ENCODE results near the gene ZNF568. TPM values are rescaled to one million over a fixed set of nuclear protein-coding genes. Genes with fewer than 3 reads are reported as not detected.

The ZNF568 gene
- total and polyA plus RNA-seq, 2 of the 4 experiments (the other 2 are of a cell fraction): 3.0 to 7.3 TPM

DNA sequence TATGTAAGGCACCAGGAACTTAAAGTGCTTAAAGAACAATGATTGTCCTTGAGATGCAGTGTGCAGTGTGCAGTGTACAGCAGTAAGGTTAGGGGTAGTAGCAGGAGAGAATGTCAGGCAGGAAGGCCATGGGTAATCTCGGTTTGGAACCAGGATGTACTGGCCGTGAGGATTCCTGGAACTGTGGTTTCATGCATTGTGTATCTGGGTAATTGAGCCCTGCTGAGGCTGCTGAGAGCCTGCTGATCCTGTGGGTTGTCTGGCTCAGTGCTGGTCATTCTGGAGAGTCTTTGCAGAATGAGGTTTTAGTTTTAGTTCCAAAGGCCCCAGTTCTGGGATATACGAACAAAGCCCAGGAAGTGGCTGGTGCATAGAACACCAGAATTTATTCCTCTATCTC is 71.0 kb downstream of the ZNF568 start:
- dilution Hi-C loops (cut with HindIII; ENCODE audit: low sequenced_read_pairs, unreplicated experiment): no loop called here
- intact Hi-C loops (cut with micrococcal nuclease): no loop called here
- 0% methylated on average over 1 of the region's 3 CpGs; no CpG with 5 or more reads in 1 of the 2 experiments for WGBS, 2 experiments (ENCODE audit: extremely low coverage in 2 of 2, insufficient read length in 1 of 2)
- no peak overlapping the region for H3K18ac ChIP-seq (ENCODE audit: low read depth, low read length)
- ChIA-PET CTCF (no interaction called here), POLR2A (ENCODE audit: unreplicated experiment) (no interaction called here)
- no peak overlapping the region for H4K5ac ChIP-seq (ENCODE audit: low read depth, low read length)
- H2AK9ac ChIP-seq (replicated peaks; ENCODE audit: low read depth, low read length, poor library complexity): no peak overlapping the region
- no peak overlapping the region for H3K4me2 ChIP-seq (ENCODE audit: low read depth, low read length)
- no peak for ATAC-seq (ENCODE audit: low read depth)
- no peak overlapping the region for H3K4ac ChIP-seq (ENCODE audit: low read depth, low read length)
- no peak overlapping the region for H3K27ac ChIP-seq (ENCODE audit: insufficient read depth, low read length)
- no peak overlapping the region for H2BK120ac ChIP-seq (ENCODE audit: low read depth, low read length)
- TF ChIP-seq, protein P1, sequence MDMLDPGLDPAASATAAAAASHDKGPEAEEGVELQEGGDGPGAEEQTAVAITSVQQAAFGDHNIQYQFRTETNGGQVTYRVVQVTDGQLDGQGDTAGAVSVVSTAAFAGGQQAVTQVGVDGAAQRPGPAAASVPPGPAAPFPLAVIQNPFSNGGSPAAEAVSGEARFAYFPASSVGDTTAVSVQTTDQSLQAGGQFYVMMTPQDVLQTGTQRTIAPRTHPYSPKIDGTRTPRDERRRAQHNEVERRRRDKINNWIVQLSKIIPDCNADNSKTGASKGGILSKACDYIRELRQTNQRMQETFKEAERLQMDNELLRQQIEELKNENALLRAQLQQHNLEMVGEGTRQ (IDR thresholded peaks at IDR 0.05; ENCODE audit: low read depth, low read length): no peak
- TF ChIP-seq RAD21 (IDR thresholded peaks at IDR 0.05; ENCODE audit: low read length) (no peak), MXI1 (IDR thresholded peaks at IDR 0.05; ENCODE audit: borderline replicate concordance, low read depth, low read length) (no peak), RFX5 (IDR thresholded peaks at IDR 0.05; ENCODE audit: low read depth, low read length) (no peak)
- no peaks in the 10 kb centered on the region for H3K27me3 ChIP-seq (ENCODE audit: control insufficient read depth, insufficient read depth, low read length)
- in situ Hi-C loops (cut with MboI; ENCODE audit: low sequenced_read_pairs): no loop called here
- H3K56ac ChIP-seq (ENCODE audit: extremely low read depth, insufficient read depth, low read length): no peak overlapping the region
- no peak overlapping the region for H2AFZ ChIP-seq (replicated peaks; ENCODE audit: low read length, poor library complexity)
- peaks cover 3% of the 10 kb centered on the region; the same call in 1 of the 2 replicates for H3K36me3 ChIP-seq (ENCODE audit: control insufficient read depth, insufficient read depth, low read length)
- no peaks in the 10 kb centered on the region for H3K4me1 ChIP-seq (ENCODE audit: control insufficient read depth, insufficient read depth, low read length)
- peaks cover 16% of the 10 kb centered on the region for H3K9me3 ChIP-seq (ENCODE audit: control insufficient read depth, insufficient read depth, low read length)
- no peak overlapping the region for H2AK5ac ChIP-seq (ENCODE audit: low read depth, low read length)
- no peak overlapping the region for H4K8ac ChIP-seq (ENCODE audit: low read depth in 2 of 2, low read length in 2 of 2)
- H2BK20ac ChIP-seq (ENCODE audit: low read depth, low read length): no peak overlapping the region
- no TSS peak for BruUV-seq (replicated peaks)
- H2BK15ac ChIP-seq (ENCODE audit: low read depth, low read length): no peak overlapping the region
- H3K14ac ChIP-seq (replicated peaks; ENCODE audit: low read depth, low read length): no peak overlapping the region
- H4K20me1 ChIP-seq (ENCODE audit: insufficient read depth, low read length): no peaks in the 10 kb centered on the region
- no peak overlapping the region for H4K91ac ChIP-seq (ENCODE audit: insufficient read depth, low read depth, low read length)
- DNase-seq: no peak
- no peaks in the 10 kb centered on the region; a peak in 1 of 4 replicates for H3K79me1 ChIP-seq (ENCODE audit: low read depth in 1 of 2, low read length in 2 of 2)
- no peak overlapping the region for H3K23ac ChIP-seq (ENCODE audit: low read depth, low read length)
- H3K9ac ChIP-seq (ENCODE audit: low read depth, low read length): no peak overlapping the region
- H2BK5ac ChIP-seq (ENCODE audit: low read depth, low read length, poor library complexity, severe bottlenecking): no peak overlapping the region
- no peak overlapping the region for H3K4me3 ChIP-seq (ENCODE audit: insufficient read depth, low read depth, low read length)
- H3K9me1 ChIP-seq (ENCODE audit: insufficient read depth, low read length): no peaks in the 10 kb centered on the region
